CD4-positive, alpha-beta T cell (primary cell): ENCODE data around the gene EXOC8. TPM values are rescaled to one million over a fixed set of nuclear protein-coding genes. Genes with fewer than 3 reads are reported as not detected.
"Not testable (repeated sequence)": the region's sequence is repeated elsewhere in the genome, so short reads cannot be mapped to it uniquely, and the experiment has no call there.

Experiments used
- ATAC-seq: fragments of 200-7000 bp; cut with Tn5 transposase; one replicate; pipeline ENCODE4 v1.10.0; 2022; ENCODE audit warnings: mild to moderate bottlenecking; ENCODE audit not compliant: poor library complexity
- CTCF ChIA-PET: fragments of 350-600 bp; sonication (Branson Sonifier 250); formaldehyde crosslinking; loops from one replicate; lab custom pipeline; 2021; ENCODE audit warnings: antibody characterized with exemption, inconsistent platforms; lab: Charles Lee
- POLR2A ChIA-PET: fragments of 350-600 bp; sonication (Branson Sonifier 250); formaldehyde crosslinking; loops from one replicate; lab custom pipeline; 2021; ENCODE audit warnings: antibody characterized with exemption, inconsistent platforms; lab: Charles Lee
- DNase-seq, 14 experiments: peaks; one replicate each; pipeline ENCODE4 v3.0.0-alpha.2; 2013 to 2020; ENCODE audit warnings: mixed read lengths in 2 of 14
- H3K27ac ChIP-seq, 2 donors: one replicate each; pipeline versions ENCODE4 v1.5.1 to v1.7.0; 2013; ENCODE audit warnings: low read length in 2 of 2, low read depth in 1 of 2, mild to moderate bottlenecking in 1 of 2
- H3K27me3 ChIP-seq, 2 experiments: 1 replicate in 1 of 2; 2 replicates in 1 of 2; pipeline versions ENCODE4 v1.6.1 to v1.7.0; 2013; ENCODE audit warnings: low read length in 2 of 2, control low read depth in 1 of 2, mild to moderate bottlenecking in 1 of 2, moderate library complexity in 1 of 2; ENCODE audit not compliant: insufficient read depth in 2 of 2, control insufficient read depth in 1 of 2
- H3K36me3 ChIP-seq: one replicate; pipeline ENCODE4 v1.6.1; 2013; ENCODE audit warnings: low read length, control low read depth; ENCODE audit not compliant: insufficient read depth
- H3K4me1 ChIP-seq: one replicate; pipeline ENCODE4 v1.6.1; 2013; ENCODE audit warnings: low read length, control low read depth; ENCODE audit not compliant: insufficient read depth
- H3K4me3 ChIP-seq: one replicate; pipeline ENCODE4 v1.5.1; 2013; ENCODE audit warnings: mild to moderate bottlenecking, low read length, moderate library complexity
- H3K9me3 ChIP-seq, 2 experiments: 1 replicate in 1 of 2; 2 replicates in 1 of 2; pipeline versions ENCODE4 v1.6.1 to v1.7.0; 2013; ENCODE audit warnings: low read length in 2 of 2, mild to moderate bottlenecking in 2 of 2, control low read depth in 1 of 2, moderate library complexity in 1 of 2; ENCODE audit not compliant: control insufficient read depth in 1 of 2, insufficient read depth in 1 of 2
- H3K27ac Mint-ChIP-seq: one replicate; pipeline ENCODE4 v1.8.0; 2020; ENCODE audit warnings: mixed read lengths
- H3K27me3 Mint-ChIP-seq: one replicate; pipeline ENCODE4 v1.8.0; 2021; ENCODE audit warnings: mixed read lengths
- H3K36me3 Mint-ChIP-seq: one replicate; pipeline ENCODE4 v1.8.0; 2021; ENCODE audit warnings: low read depth, mixed read lengths
- H3K4me1 Mint-ChIP-seq: one replicate; pipeline ENCODE4 v1.8.0; 2021; ENCODE audit warnings: low read depth, mixed read lengths
- H3K4me3 Mint-ChIP-seq: one replicate; pipeline ENCODE4 v1.8.0; 2020; ENCODE audit warnings: mild to moderate bottlenecking, mixed read lengths
- H3K9me3 Mint-ChIP-seq: one replicate; pipeline ENCODE4 v1.8.0; 2020; ENCODE audit warnings: mixed read lengths
- intact Hi-C, 2 experiments: fragments of 100-400 bp; cut with DNase I in 1 of 2; cut with micrococcal nuclease in 1 of 2; formaldehyde crosslinking; loops; one replicate each; pipeline versions ENCODE4 v1.15.1 to v1.9.0; 2023 to 2025; cut with DNase I, micrococcal nuclease
- total RNA-seq, 174 experiments: library from RNA in 2 of 174; stranded (reverse) in 2 of 174; gene quantifications; one replicate each; pipeline ENCODE4 v1.2.3 and lab custom pipeline; 2021 to 2026
- TF ChIP-seq, protein P1 (sequence below): fragments of 200-600 bp; IDR thresholded peaks from one replicate; pipeline ENCODE4 v1.8.0; 2022; ENCODE audit warnings: antibody characterized with exemption, mild to moderate bottlenecking

The EXOC8 gene
- total RNA-seq, 2 experiments from 2014 or later, result 28.0 to 31.9 TPM

DNA sequence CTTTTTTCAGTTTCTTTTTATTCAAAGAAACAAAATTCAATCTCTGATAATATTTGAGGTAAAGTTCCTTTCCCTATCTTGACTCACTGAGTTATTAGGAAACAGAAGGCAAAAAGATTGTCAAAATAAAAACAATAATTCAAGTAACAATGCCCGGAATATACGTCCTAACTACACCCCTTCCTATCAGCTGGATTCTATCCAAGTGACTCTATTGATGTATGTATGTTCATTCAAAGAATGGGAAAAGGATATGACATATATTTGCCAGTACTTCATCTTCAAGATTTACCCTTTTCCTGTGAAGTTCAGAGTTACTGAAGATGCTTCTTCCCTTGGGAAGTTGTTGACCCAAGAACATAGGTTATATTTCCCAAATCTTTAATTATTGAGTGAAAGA lies 14.2 kb upstream of the EXOC8 start:
- Histone ChIP-seq H3K4me3 (no peak overlapping the region), H3K4me1 (no peaks in the 10 kb centered on the region), H3K27me3 (no peaks in the 10 kb centered on the region), H3K9me3 (no peaks in the 10 kb centered on the region), H3K36me3 (peaks cover 55% of the 10 kb centered on the region), H3K27ac (no peak overlapping the region)
- Mint-ChIP-seq H3K4me1 (no peaks in the 10 kb centered on the region), H3K36me3 (peaks cover 62% of the 10 kb centered on the region), H3K9me3 (no peaks in the 10 kb centered on the region), H3K27me3 (no peaks in the 10 kb centered on the region), H3K27ac (no peak overlapping the region), H3K4me3 (no peak overlapping the region)
- TF ChIP-seq, protein P1, sequence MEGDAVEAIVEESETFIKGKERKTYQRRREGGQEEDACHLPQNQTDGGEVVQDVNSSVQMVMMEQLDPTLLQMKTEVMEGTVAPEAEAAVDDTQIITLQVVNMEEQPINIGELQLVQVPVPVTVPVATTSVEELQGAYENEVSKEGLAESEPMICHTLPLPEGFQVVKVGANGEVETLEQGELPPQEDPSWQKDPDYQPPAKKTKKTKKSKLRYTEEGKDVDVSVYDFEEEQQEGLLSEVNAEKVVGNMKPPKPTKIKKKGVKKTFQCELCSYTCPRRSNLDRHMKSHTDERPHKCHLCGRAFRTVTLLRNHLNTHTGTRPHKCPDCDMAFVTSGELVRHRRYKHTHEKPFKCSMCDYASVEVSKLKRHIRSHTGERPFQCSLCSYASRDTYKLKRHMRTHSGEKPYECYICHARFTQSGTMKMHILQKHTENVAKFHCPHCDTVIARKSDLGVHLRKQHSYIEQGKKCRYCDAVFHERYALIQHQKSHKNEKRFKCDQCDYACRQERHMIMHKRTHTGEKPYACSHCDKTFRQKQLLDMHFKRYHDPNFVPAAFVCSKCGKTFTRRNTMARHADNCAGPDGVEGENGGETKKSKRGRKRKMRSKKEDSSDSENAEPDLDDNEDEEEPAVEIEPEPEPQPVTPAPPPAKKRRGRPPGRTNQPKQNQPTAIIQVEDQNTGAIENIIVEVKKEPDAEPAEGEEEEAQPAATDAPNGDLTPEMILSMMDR, result no peak
- no peak for DNase-seq
- no peak for ATAC-seq
- POLR2A ChIA-PET, result no interaction called here
- CTCF ChIA-PET, result no interaction called here
- intact Hi-C loops, result no loop called here

DNA sequence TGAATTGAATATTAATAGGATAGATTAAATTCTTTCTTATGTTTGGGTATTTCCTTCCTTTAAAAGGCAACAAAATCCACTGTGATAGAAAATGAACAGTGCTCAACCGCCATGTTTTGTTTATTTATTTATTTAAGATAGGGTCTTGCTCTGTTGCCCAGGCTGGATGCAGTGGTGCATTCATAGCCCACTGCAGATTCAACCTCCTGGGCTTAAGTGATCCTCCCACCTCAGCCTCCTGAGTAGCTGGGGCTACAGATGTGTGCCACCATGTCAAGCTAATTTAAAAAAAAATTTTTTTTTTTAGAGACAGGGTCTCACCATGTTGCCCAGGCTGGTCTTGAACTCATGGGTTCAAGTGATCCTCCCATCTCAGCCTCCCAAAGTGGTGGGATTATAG lies 11.2 kb upstream of the EXOC8 start:
- H3K4me3 Mint-ChIP-seq, H3K27me3 ChIP-seq, H3K27ac Mint-ChIP-seq, ATAC-seq, H3K4me1 ChIP-seq, H3K9me3 ChIP-seq, H3K9me3 Mint-ChIP-seq, H3K27ac ChIP-seq, H3K27me3 Mint-ChIP-seq, H3K4me3 ChIP-seq, CTCF ChIA-PET, intact Hi-C loops, H3K4me1 Mint-ChIP-seq, DNase-seq: not testable (repeated sequence)
- H3K36me3 Mint-ChIP-seq, result peaks cover 82% of the 10 kb centered on the region
- POLR2A ChIA-PET, result interaction anchor here (1.7 kb wide), 1 partner anchor 11 kb away, joined by 9 read pairs; the partner anchor contains the start of genes EXOC8 and SPRTN
- H3K36me3 ChIP-seq, result peaks cover 56% of the 10 kb centered on the region

DNA sequence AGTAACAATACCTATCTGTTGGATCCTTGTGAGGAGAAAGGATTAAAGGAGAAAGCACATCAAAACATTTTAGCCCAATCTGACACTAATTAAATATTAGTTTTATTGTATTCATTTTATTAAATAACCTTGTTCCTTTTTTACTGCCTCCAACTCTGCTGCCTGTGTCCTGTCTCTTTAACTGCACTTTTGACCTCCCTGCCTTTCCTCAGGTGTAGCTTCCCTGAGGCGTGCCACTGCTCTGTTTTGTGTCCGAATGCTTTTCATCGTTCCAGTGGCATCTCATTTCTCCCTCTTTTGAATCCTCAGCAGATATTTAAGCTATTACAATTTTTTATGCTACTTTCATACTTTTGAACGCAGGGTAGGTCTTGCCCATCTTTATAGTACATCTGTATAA lies 10.8 kb upstream of the EXOC8 start:
- TF ChIP-seq, protein P1, result no peak
- H3K27ac Mint-ChIP-seq, result no peak overlapping the region
- DNase-seq (no peak), ATAC-seq (no peak)
- POLR2A ChIA-PET, result interaction anchor here (1.7 kb wide), 1 partner anchor 10 kb away, joined by 9 read pairs; the partner anchor contains the start of genes EXOC8 and SPRTN
- H3K4me1 Mint-ChIP-seq, result peaks cover 6% of the 10 kb centered on the region
- Histone ChIP-seq H3K36me3 (peaks cover 59% of the 10 kb centered on the region), H3K4me1 (no peaks in the 10 kb centered on the region), H3K4me3 (no peak overlapping the region), H3K9me3 (no peaks in the 10 kb centered on the region), H3K27me3 (no peaks in the 10 kb centered on the region), H3K27ac (no peak overlapping the region)
- H3K4me3 Mint-ChIP-seq, result no peak overlapping the region
- intact Hi-C loops, result no loop called here
- peaks cover 86% of the 10 kb centered on the region for H3K36me3 Mint-ChIP-seq
- no peaks in the 10 kb centered on the region for H3K27me3 Mint-ChIP-seq
- CTCF ChIA-PET, result no interaction called here
- H3K9me3 Mint-ChIP-seq, result no peaks in the 10 kb centered on the region

- ChIA-PET POLR2A (no interaction called here), CTCF (no interaction called here)
- H3K36me3 Mint-ChIP-seq, result peaks cover 86% of the 10 kb centered on the region
- Histone ChIP-seq H3K27me3 (no peaks in the 10 kb centered on the region), H3K4me1 (no peaks in the 10 kb centered on the region), H3K9me3 (no peaks in the 10 kb centered on the region), H3K4me3 (no peak overlapping the region), H3K27ac (no peak overlapping the region), H3K36me3 (peaks cover 63% of the 10 kb centered on the region)
- H3K4me3 Mint-ChIP-seq, result no peak overlapping the region
- intact Hi-C loops, result no loop called here
- peaks cover 10% of the 10 kb centered on the region for H3K4me1 Mint-ChIP-seq
- H3K27ac Mint-ChIP-seq, result no peak overlapping the region
- no peaks in the 10 kb centered on the region for H3K9me3 Mint-ChIP-seq
- TF ChIP-seq, protein P1, result no peak
- no peak for ATAC-seq
- H3K27me3 Mint-ChIP-seq, result no peaks in the 10 kb centered on the region
- DNase-seq, result no peak
Observed at GRCh38 chr1:231347961-231348360, 10.3 kb upstream of the EXOC8 start.
